HEK293T (cell line): ENCODE results near the gene EXOC3L4.

Experiments used
- CTBP1 ChIP-seq: fragments of 450-650 bp; IDR thresholded peaks from 2 replicates; pipeline ENCODE4 v1.6.1; 2016; ENCODE audit warnings: borderline replicate concordance
- SUZ12 ChIP-seq: fragments of 450-650 bp; IDR thresholded peaks from 2 replicates; pipeline ENCODE4 v1.6.1; 2016; ENCODE audit warnings: mild to moderate bottlenecking
- ZNF384 ChIP-seq: fragments of 450-650 bp; IDR thresholded peaks from 2 replicates; pipeline ENCODE4 v1.6.1; 2016

GRCh38 chr14:103070971-103071542 lies 23.5 kb upstream of the EXOC3L4 start:
- TF ChIP-seq CTBP1: no peak
- TF ChIP-seq ZNF384: no peak
- no peak for TF ChIP-seq SUZ12
